IPS-NIHi7 (cell line): ENCODE data around the gene CUL1.

ENCODE experiments used
- DNase-seq: peaks from one replicate; pipeline ENCODE4 v3.0.0; 2012; ENCODE audit warnings: mixed read lengths; ENCODE audit errors: extremely low spot score

The CUL1 gene

DNA sequence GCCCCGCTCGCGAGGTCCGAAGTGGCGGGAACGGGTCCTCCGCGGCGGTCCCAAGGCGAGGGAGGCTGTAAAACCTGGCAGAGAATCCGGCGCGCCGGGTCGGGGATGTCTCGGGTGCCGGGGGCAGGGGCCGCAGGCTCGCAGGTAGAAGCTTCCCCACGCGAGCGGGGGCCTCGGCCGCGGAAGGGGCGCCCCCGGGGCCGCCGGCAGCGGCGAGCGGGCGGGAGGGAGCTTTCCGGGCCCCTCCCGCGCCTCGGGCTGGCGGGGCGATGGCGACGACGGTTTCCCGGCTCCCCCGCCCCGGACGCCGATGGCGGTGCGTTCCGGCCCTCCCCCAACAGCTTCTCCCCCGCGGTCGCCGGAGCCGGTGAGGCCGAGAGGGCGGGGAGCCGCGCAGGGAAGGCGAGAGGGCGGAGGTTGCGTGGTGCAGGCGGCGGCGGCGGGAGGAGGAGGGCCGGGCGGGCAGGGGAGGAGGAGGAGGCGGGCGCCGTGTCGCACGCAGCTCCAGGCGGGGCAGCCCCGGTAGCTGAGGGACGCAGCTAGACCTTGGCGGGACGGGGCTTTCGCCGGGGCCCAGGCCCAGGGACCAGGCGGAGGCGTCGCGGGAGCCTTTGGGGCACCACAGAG is at the start of gene CUL1:
TSS of gene CUL1 (plus strand) at position 507 of the 627 bp plus-strand sequence. CDS start 31,220 bp downstream, outside the sequence.
- peak; percentile 77 for DNase-seq

DNA sequence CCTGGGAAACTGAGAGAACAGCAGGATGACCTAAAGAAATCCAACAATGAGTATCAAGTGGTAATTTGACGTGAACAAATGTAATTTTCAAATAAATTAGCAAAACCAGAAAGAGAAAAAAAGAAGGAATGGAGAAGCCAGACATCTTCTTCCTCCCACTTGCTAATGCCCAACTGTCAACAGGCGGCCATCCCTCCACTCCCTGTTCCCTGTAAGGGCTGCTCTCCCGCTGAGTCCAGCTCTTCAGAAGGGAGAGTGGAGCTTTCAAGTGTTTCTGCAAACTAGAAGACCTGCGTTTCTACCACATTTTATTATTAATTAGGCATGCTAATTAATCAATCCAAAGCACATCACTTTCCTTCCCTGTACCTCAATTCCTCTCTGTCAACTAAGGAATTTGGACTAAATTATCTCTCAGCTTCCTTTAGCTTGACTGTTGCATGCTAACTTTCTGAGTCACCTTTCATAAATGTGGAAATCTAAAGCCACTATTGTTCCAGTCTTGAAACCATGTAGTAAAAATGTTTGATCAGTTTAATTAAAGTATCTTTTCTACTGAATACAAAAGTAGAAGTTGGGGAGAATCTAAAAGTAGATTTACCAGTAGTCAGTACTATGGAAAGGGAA is 48.4 kb upstream of the CUL1 start:
- DNase-seq = no peak

DNA sequence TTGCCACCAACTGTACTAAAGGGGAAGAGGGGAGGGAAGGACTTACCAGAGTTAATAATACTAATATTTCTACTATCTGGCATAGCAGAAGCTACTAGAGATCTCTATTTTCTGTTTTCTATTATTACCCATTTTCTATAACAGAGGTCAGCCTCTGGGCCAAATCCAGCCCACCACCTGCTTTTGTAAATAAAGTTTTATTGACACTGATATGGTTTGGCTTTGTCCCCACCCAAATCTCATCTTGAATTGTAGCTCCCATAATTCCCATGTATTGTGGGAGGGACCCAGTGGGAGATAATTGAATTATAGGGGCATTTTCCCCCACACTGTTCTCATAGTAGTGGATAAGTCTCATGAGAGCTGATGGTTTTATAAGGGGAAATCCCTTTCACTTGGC is 45.9 kb upstream of the CUL1 start:
- DNase-seq = no peak

DNA sequence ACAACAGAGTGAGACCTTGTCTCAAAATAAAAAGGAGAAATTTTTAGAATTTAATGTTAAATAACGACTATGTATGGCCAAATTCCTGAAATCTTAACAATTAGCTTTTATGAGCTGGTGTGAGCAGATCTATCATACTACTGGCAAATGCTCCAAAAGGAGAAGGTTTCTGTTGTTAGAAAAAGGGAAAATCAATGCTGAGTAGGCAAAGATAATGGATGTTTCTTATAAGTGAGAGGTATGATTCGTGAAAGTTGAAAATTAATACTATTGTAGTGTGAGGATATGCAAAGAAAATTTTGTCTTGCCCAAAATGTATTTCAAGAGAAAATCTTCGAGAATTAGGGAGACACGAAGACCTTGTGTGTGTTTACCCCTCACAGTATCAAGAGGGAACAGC is 40.8 kb upstream of the CUL1 start:
- no peak for DNase-seq

DNA sequence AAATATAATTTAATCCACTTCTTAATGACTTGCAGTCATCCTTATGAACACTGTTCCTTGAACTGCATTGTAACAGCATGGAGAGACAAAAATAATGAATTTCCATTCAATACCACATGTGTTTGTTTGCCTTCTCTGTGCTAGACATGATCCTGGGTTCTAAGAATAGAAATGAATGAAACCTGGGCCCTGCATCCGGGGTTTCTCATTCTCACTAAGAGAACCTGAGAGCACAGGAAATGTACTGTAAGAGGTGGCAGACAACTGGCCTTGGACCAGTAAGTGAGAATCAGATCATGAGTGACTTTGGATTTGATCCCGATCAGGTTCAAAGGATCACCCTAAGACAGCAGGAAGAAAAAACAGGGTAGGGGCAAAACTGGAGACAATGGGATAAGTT is 37.2 kb upstream of the CUL1 start:
- DNase-seq = no peak

DNA sequence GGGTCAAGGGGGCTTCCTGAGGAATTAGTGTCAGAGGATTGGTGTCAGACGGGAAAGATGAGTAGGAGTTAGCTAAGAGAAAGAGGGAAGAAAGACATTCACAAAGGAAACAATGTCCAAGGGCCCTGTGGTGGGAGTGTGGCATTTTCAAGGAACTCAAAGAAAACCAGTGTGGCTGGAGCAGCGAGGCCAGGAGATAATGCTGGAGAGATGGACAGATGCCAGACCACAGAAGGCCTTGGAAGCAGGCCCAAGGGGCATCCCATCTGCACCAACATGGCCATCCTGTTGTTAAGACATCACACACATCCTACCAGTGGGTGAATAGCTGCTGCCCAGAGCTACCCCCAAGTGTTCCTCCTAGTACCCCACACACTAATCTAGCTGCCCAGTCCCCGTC is 36.1 kb upstream of the CUL1 start:
- no peak for DNase-seq

DNA sequence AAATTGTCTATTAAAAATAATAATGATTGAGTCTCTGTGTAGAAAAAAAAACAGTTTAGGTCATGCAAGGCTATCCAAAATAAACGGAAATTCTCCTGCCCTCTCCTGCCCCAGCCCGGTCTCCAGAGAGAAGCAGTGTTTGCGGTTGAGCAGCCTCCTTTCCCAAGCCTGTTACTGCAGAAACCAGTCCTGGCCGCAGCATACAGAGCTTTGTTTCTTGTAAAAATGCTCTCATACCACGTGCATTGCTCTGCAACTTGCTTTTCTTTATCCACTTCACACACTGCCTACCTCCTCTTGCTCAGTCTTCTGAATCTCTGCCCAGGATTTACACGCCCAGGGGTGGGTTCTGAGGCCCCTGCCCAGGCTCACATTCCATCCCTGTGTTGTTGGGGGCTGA is 34.4 kb upstream of the CUL1 start:
- no peak for DNase-seq

DNA sequence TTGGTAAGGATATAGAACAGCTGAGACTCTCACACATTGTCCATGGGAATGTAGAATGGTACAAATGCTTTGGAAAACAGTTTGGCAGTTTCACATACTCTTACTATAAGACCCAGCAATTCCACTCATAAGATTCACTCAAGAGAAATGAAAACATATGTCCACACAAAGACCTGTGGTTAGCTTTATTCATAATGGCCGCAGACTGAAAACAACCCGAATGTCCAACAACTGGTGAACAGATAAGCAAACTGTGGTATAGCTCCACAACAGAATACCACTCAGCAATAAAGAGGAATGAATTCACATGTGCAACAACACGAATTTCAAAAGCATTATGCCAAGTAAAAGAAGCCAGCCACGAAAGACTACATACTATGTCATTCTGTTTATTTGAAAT is 33.5 kb upstream of the CUL1 start:
- DNase-seq = no peak

DNA sequence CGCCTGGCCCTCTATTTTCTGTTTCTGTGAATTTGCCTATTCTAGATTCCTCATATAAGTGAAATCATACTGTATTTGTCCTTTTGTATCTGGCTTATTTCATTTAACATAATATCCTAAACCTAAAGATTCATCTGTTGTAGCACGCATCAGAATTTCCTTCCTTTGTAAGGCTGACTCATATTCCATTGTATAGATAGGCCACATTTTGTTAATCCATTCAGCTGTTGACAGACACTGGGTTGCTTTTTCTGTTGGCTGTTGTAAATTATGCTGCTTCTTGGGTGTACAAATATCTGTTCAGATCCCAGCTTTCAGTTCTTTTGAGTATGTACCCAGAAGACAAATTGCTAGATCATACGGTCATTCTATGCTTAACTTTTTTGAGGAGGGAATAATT is 28.8 kb upstream of the CUL1 start:
- DNase-seq = no peak

DNA sequence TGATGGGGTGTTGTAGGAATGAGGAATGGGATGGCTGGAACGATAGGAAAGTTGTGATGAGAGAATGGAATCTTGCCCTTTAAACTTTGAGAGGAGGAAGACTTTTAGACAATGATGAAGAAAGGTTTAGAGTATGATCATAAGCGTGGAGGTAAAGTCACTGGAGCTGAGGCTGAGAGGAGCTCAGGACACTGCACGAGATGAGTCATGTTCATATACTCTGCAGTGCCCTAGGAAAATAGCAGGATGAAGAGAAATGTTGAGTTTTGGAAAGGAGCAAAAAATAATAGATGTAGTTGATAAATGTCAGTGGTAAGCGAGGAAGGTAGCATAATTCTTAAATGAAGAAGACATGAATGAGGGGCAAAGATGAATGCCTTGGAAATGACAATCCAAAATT is 28.3 kb upstream of the CUL1 start:
- DNase-seq = no peak

DNA sequence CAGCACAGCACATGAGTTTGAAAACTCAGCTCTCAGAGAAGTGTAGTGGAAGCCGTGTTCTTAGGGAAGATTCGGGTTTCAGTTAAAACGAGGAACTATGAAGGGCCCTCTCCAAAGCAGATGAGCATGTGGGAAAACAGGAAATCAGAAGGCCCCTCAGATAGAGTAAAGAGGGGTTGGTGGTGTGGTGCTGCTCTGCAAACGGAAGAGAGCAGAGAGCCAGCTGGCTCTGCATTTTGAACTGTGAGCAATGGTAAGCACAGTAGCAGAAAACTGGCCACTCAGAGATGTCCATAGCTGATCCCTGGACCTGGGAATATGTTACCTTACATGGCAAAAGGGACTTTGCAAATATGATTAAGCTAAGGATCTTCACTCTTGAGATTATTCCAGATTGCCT is 27.9 kb upstream of the CUL1 start:
- DNase-seq = no peak

DNA sequence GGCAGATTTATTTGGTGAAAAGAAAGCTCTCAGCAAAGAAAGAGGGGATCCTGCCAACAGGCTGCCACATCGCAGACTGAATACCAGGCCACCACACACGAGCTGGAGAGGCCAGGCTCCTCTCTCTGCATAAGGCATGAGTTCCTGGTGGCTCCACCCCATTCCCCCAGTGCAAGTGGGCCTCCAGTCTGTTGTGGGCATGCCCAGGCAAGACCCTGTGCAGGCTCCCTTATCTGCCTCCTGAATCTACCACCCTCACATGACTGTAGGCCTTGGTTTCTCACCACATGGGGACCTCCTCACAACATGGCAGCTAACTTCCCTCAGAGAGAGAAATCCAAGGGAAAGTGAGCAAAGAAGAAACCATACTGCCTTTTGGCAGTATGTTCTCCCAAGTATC is 26.7 kb upstream of the CUL1 start:
- no peak for DNase-seq

DNA sequence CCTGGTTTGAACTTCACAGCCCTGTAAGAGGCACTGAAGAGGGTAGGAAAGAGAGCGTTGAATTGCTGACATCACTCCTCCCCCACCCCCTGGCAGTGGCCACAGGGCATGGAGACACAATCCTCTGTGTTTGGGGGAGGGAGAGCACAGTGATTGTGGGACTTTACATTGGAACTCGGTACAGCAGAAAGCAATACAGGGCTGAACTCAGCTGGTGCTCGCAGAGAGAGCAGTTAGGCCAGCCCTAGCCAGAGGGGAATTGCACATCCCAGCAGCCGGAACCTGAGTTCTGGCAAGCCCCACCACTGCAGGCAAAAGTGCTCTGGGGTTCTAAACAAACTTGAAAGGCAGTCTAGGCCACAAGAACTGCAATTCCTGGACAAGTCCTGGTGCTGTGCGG is 24.0 kb upstream of the CUL1 start:
- no peak for DNase-seq

DNA sequence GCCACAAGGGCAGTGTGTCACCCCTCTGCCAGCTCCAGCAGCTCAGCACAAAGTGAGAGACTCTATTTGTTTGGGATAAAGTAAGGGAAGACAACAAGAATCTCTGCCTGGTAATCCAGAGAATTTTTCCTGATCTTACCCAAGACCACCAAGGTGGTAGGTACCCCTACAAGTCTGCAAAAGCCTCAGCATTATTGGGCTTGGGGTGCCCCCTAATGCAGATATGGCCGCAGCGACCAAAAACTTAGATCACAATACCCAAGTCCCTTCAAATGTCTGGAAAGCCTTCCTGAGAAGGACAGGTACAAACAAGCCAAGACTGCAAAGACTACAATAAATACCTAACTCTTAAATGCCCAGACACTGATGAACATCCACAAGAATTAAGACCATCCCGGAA is 22.4 kb upstream of the CUL1 start:
- no peak for DNase-seq

DNA sequence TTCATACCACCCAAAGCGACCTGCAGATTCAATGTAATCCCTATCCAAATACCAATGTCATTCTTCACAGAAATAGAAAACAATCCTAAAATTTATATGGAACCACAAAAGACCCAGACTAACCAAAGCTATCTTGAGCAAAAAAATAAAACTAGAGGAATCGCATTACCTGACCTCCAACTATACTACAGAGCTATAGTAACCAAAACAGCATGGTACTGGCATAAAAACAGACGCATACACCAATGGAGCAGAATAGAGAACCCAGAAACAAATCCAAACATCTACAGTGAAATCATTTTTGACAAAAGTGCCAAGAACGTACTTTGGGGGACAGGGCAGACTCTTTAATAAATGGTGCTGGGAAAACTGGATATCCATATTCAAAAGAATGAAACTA is 16.9 kb upstream of the CUL1 start:
- no peak for DNase-seq

DNA sequence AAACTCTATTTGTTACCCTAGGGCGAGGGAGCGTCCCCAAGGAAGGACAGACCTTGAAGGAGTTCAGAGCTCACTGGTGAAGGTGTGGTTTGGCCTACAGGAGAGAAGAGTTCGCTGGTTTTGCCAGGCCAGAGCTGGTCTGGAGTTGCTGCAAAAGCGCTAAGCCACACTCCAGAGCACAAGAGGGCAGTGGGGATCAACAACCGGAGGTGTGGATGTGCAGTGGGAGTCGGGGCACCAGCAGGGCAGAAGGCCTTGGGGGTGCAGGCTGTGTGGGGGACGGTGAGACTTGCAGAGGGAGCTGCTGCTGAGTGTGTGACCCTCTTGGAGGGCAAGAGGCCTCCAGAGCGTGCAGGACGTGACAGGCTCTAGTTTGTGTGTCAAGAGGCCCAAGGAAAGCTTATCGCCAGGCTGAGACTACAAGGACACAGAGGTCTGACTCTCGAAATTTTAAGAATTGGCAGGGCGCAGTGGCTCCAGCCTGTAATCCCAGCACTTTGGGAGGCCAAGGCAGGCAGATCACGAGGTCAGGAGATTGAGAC is 14.3 kb upstream of the CUL1 start:
- DNase-seq = no peak

DNA sequence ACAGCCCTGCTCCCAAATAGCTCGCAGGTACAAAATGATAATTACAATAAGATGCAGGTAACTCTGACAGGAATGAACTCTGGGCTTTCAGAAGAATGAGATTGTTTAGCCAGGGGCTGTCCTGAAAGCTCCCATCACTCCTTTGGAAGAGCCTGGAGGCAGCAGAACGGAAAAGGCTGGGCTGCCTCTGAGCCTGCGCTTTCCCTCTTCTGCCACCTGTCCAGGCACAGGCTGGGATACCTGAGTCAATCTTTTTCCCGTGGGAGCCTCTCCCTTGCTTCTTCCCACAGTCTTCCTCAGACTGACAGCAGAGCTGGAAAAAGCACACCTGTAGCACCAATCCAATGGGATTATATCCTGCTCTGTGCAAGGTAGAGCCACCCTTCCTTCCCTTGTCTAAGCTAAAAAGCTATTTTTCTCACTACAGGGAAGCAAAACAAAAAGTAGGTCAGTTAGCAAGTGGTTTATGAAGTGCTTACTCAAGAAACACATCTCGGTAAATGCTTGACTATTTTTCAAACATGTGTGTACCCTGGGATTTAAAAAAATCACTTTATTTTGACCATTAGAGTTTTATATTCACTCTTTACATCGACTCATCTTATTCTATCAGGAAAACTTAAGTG is 12.3 kb upstream of the CUL1 start:
- DNase-seq = no peak

DNA sequence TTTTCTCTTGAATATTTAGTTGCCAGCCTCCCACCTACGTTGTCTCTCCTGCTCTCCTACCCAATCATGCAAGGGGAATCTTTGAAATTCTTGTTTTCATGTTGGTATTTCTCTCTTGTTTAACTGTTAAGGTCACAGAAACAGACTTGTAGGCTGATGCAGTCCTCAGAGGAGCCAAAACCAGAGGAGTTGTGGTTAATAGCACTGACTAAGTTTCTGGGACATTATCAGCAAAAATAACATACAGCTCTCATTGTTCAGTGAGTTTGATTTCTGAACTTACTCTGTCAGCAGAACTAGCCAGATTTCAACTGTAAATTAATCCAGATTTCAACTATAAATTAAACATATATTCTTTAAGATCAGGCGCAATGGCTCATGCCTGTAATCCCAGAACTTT is 11.1 kb upstream of the CUL1 start:
- no peak for DNase-seq

DNA sequence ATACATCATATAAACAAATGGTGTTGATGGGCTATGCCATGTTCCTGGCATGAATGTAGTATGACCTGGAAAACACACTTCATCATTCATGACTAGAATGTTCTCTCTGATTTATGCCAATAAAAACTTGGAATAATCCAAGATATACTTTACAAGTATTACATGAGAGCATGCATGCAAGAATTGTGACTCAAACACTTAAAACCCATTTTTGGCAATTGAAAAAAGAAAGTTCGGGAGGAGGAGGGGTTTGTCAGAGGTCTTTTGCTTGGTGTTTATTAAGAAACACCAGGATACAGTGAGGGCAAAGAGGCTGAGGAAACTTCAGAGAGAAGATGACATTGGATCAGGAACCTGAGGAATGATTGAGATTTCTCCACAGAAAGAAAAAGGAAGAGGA is 10.2 kb upstream of the CUL1 start:
- no peak for DNase-seq

DNA sequence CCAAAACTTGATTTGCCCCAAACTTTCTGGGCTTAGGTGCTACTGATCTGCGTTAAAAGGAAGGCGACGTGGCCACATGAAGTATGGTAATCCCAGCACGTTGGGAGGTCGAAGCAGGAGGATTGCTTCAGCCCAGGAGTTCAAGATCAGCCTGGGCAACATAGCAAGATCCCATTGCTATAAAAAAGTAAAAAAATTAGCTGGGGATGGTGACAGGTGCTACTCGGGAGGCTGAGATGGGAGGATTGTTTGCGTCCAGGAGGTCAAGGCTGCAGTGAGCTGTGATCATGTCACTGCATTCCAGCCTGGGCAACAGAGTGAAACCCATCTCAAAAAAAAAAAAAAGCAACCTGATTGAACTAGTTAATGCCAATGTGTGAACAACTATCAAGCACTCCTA is 5.1 kb upstream of the CUL1 start:
- DNase-seq = no peak

DNA sequence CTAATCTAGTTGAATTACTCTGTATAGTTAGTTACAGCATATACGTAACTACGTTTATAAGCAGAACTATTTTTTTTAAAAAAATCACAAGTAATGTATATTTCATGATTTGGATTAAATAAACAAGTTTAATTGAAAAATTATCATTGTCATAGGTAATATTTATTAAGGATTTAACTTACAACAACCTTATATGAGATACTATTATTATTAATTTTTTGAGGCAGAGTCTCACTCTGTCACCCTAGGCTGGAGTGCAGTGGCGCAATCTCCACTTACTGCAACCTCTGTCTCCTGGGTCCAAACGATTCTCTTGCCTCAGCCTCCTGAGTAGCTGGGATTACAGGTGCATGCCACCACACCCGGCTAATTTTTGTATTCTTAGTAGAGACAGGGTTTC is 4.1 kb upstream of the CUL1 start:
- no peak for DNase-seq

DNA sequence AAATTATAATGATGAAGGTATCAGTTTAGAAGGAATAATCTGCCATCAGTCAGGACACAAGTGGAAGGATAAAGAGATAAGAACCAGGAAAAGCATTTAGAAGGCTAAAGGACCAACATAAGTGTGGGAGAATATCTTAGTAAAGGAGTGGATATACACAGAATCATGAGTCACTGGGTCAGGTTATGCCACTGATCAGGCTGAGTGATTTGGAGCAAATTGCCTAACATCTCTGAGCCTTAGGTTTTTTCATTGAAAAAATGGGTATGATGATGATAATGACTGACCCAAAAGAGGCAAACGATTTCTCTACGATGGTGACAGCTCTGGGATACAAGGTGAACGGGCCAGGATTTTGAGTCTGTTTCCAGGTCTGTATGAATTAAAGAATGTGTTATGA is 2.8 kb upstream of the CUL1 start:
- no peak for DNase-seq

DNA sequence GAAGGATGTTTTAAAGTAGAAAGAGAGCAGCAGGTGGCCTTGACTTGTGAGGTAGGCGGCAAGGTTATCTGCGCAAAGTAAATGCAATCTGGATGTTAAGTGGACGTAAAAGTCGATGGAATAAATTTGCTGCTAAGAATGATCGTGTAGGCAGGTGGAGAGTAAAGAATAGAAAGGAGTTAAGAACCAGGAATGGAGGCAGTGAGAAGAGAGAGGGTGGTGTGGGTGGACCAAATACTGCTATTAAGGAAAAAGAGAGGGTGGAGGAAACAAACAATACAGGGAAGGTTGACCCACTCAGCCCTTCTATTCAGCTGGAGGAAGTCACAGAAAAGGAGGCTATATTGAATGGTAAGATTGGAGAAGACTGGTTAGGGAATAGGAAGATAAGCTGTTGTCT is 1.9 kb upstream of the CUL1 start:
- DNase-seq = no peak
